KMS-11 (cell line): ENCODE data around the gene CACNB1.
"Not testable (repeated sequence)": the region's sequence is repeated elsewhere in the genome, so short reads cannot be mapped to it uniquely, and the experiment has no call there.

Source experiments
- H2AFZ ChIP-seq: fragments of 200-600 bp; sonication (generic); 2 replicates; pipeline ENCODE4 v1.6.1; 2016; ENCODE audit warnings: antibody characterized with exemption, mixed run types, low read depth
- H3K27ac ChIP-seq: fragments of 200-600 bp; sonication (generic); 2 replicates; pipeline ENCODE4 v1.6.1; 2016; ENCODE audit warnings: mild to moderate bottlenecking, mixed run types
- H3K27me3 ChIP-seq: fragments of 200-600 bp; sonication (generic); 2 replicates; pipeline ENCODE4 v1.6.1; 2017; ENCODE audit warnings: mild to moderate bottlenecking, low read depth, mixed run types, moderate library complexity; ENCODE audit not compliant: insufficient read depth
- H3K36me3 ChIP-seq: fragments of 200-600 bp; sonication (generic); 2 replicates; pipeline ENCODE4 v1.6.1; 2017; ENCODE audit warnings: mild to moderate bottlenecking, mixed run types; ENCODE audit not compliant: insufficient read depth
- H3K4me1 ChIP-seq: fragments of 200-600 bp; sonication (generic); 2 replicates; pipeline ENCODE4 v1.6.1; 2016; ENCODE audit warnings: mild to moderate bottlenecking, low read depth, mixed run types; ENCODE audit not compliant: poor library complexity, severe bottlenecking
- H3K4me2 ChIP-seq: fragments of 200-600 bp; sonication (generic); 2 replicates; pipeline ENCODE4 v1.7.0; 2016; ENCODE audit warnings: mild to moderate bottlenecking, mixed run types
- H3K4me3 ChIP-seq: fragments of 200-600 bp; sonication (generic); IDR thresholded peaks from 2 replicates; pipeline ENCODE4 v1.6.1; 2017; ENCODE audit warnings: low read depth, low read length, mixed read lengths; ENCODE audit not compliant: insufficient read depth
- H3K79me2 ChIP-seq: fragments of 200-600 bp; sonication (generic); 2 replicates; pipeline ENCODE4 v1.6.1; 2016; ENCODE audit warnings: low read depth, mixed run types; ENCODE audit not compliant: insufficient read depth
- H3K9ac ChIP-seq: fragments of 200-600 bp; sonication (generic); 2 replicates; pipeline ENCODE4 v1.6.1; 2016; ENCODE audit warnings: mild to moderate bottlenecking, mixed run types
- H4K20me1 ChIP-seq: fragments of 200-600 bp; sonication (generic); 2 replicates; pipeline ENCODE4 v1.6.1; 2016; ENCODE audit warnings: mild to moderate bottlenecking, mixed run types; ENCODE audit not compliant: insufficient read depth
- CTCF ChIP-seq: fragments of 200-600 bp; sonication (generic); conservative IDR thresholded peaks from 2 replicates; pipeline ENCODE4 v1.6.1; 2017; ENCODE audit warnings: low read depth, mild to moderate bottlenecking, antibody characterized with exemption, low read length, moderate library complexity, mixed read lengths

Gene CACNB1

GRCh38 chr17:39169101-39169500 lies 28.4 kb downstream of the CACNB1 start:
- no peak for TF ChIP-seq CTCF
- H3K79me2 ChIP-seq: no peaks in the 10 kb centered on the region
- no peak overlapping the region for H3K4me3 ChIP-seq
- H2AFZ ChIP-seq: no peak overlapping the region
- H3K4me2 ChIP-seq: no peak overlapping the region
- H3K9ac ChIP-seq: no peak overlapping the region
- no peak overlapping the region for H3K27ac ChIP-seq
- H3K27me3 ChIP-seq: no peaks in the 10 kb centered on the region
- H3K36me3 ChIP-seq: no peaks in the 10 kb centered on the region
- H3K4me1 ChIP-seq: peaks cover 28% of the 10 kb centered on the region
- H4K20me1 ChIP-seq: no peaks in the 10 kb centered on the region

DNA sequence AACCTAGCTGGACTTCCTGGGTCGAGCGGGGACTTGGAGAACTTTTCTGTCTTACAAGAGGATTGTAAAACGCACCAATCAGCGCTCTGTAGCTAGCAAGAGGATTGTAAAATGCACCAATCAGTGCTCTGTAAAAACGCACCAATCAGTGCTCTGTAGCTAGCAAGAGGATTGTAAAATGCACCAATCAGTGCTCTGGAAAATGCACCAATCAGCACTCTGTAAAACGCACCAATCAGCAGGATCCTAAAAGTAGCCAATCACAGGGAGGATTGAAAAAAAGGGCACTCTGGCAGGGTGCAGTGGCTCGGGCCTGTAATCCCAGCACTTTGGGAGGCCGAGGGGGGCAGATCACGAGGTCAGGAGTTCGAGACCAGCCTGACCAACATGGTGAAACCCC lies 29.0 kb downstream of the CACNB1 start:
- H3K4me3 ChIP-seq, H2AFZ ChIP-seq, H3K27me3 ChIP-seq, H3K4me2 ChIP-seq, H3K79me2 ChIP-seq, H4K20me1 ChIP-seq, H3K27ac ChIP-seq, H3K36me3 ChIP-seq, H3K9ac ChIP-seq: not testable (repeated sequence)
- peaks cover 29% of the 10 kb centered on the region for H3K4me1 ChIP-seq

DNA sequence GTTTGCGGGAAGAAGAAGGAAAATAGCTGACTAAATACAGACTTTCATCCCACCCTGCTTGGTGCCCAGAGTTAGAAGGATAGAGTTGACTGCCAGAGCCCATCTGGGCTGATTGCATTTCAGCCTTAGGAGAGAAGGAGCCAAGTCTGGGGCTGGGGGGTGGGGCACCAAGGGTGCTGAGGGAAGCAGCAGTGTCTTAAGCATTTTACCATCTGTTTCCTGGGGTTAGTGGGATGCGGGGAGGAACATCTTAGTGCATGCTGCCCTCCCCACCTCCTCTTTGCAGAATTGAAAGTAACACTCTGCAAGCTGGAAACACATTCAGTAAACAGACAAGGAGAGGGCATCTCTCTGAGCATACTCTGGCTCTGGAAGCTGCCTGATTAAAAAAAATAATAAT lies 30.0 kb downstream of the CACNB1 start:
- no peak overlapping the region for H3K4me3 ChIP-seq
- H3K36me3 ChIP-seq: no peaks in the 10 kb centered on the region
- no peaks in the 10 kb centered on the region for H3K27me3 ChIP-seq
- H4K20me1 ChIP-seq: no peaks in the 10 kb centered on the region
- no peak overlapping the region for H3K9ac ChIP-seq
- H2AFZ ChIP-seq: no peak overlapping the region
- H3K4me1 ChIP-seq: peaks cover 21% of the 10 kb centered on the region
- H3K79me2 ChIP-seq: no peaks in the 10 kb centered on the region
- no peak overlapping the region for H3K27ac ChIP-seq
- H3K4me2 ChIP-seq: no peak overlapping the region
- no peak for TF ChIP-seq CTCF

DNA sequence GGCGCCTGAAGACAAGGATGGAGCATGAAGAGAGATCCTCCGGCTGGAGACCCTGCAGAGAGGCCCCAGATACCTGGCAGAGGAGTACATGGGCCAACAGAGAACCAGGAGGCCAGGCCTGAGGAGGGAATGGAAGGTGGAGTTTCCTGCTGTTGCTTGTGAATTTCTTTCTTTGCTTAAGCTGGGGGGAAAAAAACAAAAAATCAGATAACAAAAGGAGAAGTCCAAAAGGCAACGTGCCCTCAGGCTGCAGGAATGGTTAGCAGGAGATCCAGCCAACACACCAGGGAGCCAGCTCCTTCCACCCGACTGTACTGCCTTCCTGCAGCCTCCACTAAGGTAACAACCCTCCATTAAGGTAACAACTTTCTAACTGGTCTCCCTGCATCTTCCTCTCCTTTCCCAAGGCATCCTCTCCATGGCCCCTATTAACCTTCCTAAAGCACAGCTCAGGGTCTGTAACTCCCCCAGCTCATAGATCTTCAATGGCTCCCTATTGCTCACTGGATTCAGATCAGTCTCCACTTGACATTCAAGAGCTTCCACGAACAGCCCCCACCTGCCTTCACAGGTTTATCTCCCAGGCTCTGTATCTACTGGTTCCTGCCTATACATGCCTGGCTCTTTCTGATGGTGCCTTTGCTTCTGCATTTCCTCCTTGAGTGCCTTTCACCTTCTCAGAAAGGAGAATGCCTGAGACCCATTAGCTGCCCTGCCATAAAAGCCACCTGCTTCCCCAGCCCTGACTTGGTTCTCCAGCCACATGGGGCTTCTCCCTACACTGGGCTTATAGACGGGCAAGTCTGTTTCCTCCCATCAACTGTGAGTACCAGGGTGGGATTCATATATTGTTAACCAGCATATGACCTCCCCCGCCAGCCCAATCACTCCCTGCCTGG lies 30.8 kb downstream of the CACNB1 start:
- no peaks in the 10 kb centered on the region for H3K79me2 ChIP-seq
- no peak overlapping the region for H3K9ac ChIP-seq
- peaks cover 21% of the 10 kb centered on the region for H3K4me1 ChIP-seq
- no peak overlapping the region for H3K4me3 ChIP-seq
- no peaks in the 10 kb centered on the region for H4K20me1 ChIP-seq
- H3K27ac ChIP-seq: no peak overlapping the region
- TF ChIP-seq CTCF: no peak
- no peak overlapping the region for H2AFZ ChIP-seq
- no peaks in the 10 kb centered on the region for H3K27me3 ChIP-seq
- no peaks in the 10 kb centered on the region for H3K36me3 ChIP-seq
- H3K4me2 ChIP-seq: no peak overlapping the region

GRCh38 chr17:39165841-39166349 lies 31.6 kb downstream of the CACNB1 start, which contains the start of gene ARL5C:
ARL5C (minus strand) TSS chr17:39166161; CDS start chr17:39165760, 401 bp downstream.
- no peak for TF ChIP-seq CTCF
- H4K20me1 ChIP-seq: no peaks in the 10 kb centered on the region
- no peaks in the 10 kb centered on the region for H3K27me3 ChIP-seq
- H3K36me3 ChIP-seq: no peaks in the 10 kb centered on the region
- peaks cover 21% of the 10 kb centered on the region for H3K4me1 ChIP-seq
- peak within 1 kb of the TSS; percentile 71 for H3K4me2 ChIP-seq
- peak within 1 kb of the TSS; percentile 19; the same call in 1 of the 2 replicates for H3K9ac ChIP-seq
- peak within 1 kb of the TSS; percentile 89 for H2AFZ ChIP-seq
- H3K4me3 ChIP-seq: no peak within 1 kb of the TSS
- H3K79me2 ChIP-seq: no peaks in the 10 kb centered on the region
- no peak within 1 kb of the TSS for H3K27ac ChIP-seq
